Suprapubic skin (tissue), 3 donors: Measurements from ENCODE around the gene TK2.

Experiments used
- CTCF ChIP-seq, 2 donors: fragments of 200-600 bp in 1 of 2; fragments of 450-650 bp in 1 of 2; sonication (generic) in 1 of 2; IDR thresholded peaks; one replicate each; pipeline ENCODE4 v1.5.1; 2016 to 2019; ENCODE audit warnings: antibody characterized with exemption in 2 of 2, mild to moderate bottlenecking in 1 of 2, moderate library complexity in 1 of 2
- POLR2A ChIP-seq, 2 donors: fragments of 450-650 bp; IDR thresholded peaks; one replicate each; pipeline ENCODE4 v1.6.1; 2017; ENCODE audit warnings: antibody characterized with exemption in 2 of 2, mild to moderate bottlenecking in 2 of 2, moderate library complexity in 2 of 2

- TF ChIP-seq POLR2A (IDR thresholded peaks at IDR 0.05), result no peak
- no peak for TF ChIP-seq CTCF (IDR thresholded peaks at IDR 0.05)
Measured at GRCh38 chr16:66543541-66543940, 6.4 kb downstream of the TK2 start.
